Femur (tissue), 1 donor: ENCODE results near the gene SOX5.
"Not testable (repeated sequence)": the region's sequence is repeated elsewhere in the genome, so short reads cannot be mapped to it uniquely, and the experiment has no call there.

Experiments
- DNase-seq: peaks from one replicate; pipeline ENCODE4 v3.0.0-alpha.2; 2017

The SOX5 gene

DNA sequence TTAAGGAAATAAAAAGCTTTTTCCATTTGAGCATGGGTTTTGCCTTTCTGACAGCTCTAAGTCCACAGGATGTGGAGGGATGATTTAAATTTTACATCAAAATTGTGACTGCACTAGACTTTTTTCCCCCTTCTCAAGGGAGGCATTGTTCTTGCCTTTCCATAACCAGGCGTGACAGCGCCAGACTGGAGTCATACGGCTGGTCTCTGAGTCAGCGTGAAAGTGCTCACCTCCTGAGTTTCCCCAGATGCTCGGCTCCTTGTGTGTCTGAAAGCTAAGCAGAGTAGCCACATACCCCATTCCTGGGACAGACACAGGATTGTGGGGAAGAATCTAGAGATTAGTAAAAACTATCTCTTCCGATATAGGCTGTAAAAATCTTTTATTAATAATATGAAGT, 43.1 kb downstream of the SOX5 start:
- peak; percentile 38 for DNase-seq

- DNase-seq: no peak
Measured at GRCh38 chr12:23899434-23899833, 50.0 kb downstream of the SOX5 start.

- no peak for DNase-seq
Measured at GRCh38 chr12:23898121-23898520, 51.3 kb downstream of the SOX5 start.

DNA sequence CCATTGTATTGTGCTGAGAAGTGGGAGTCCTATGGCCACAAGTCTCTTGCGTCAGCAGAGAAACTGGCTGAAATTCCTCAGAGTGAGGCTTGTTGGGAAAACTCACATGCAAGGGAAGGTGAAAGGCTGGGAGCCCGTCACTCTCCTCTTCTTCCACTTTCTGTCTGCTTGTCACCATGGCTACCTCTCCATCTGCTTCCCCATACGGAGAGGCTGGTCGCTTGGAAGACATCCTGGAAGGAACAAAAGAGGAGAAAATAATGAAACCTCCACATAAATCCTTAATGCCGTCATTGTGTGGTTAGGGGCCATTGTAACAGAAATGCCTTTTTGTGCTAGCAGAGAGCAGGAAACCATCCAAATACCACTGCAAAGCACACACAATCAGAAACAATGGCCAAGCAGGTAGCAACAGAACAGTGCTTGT, 53.7 kb downstream of the SOX5 start:
- peak; percentile 14 for DNase-seq

GRCh38 chr12:23893611-23894010, 55.9 kb downstream of the SOX5 start:
- DNase-seq: no peak

- no peak for DNase-seq
Measured at GRCh38 chr12:23891115-23891514, 58.4 kb downstream of the SOX5 start.

GRCh38 chr12:23889069-23889440, 60.4 kb downstream of the SOX5 start:
- no peak for DNase-seq

GRCh38 chr12:23888396-23889068, 60.9 kb downstream of the SOX5 start:
- no peak for DNase-seq

DNA sequence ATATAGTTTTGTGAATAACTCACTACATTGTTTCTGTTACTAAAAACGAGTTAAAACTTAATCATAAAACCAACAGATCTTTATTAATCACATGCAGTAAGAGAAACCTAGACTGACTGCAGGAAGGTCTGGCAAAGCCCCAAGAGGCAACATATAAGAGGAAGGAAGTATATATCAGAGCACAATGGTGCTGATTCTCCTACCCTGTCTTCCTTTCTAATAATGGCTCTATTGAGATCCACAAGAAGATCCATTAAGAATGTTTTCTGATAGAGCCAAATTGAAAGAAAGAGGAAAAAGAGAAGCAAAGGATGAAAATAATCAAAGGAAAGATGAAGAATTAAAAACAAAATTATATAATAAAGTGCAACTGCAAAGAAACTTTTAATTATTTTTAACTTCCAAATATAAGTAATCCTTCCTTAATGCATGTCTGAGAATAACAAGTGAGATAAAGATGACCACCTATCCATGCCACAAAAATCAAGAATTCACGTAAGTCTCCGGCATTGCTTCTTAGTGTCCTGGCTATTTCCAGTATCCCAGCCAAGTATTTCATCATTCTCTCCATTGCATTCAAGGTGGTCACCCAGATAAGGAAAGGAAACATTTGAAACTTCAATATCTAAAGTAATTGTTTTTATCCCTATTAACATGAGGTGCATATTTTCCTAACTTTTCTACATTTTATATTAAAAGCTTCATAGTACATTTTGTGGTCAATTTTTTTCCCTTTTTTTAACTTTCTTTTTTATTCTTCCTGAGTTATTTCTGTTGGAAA, 62.2 kb downstream of the SOX5 start:
- peak; percentile 14 for DNase-seq

GRCh38 chr12:23885394-23885793, 64.1 kb downstream of the SOX5 start:
- no peak for DNase-seq

- no peak for DNase-seq
Measured at GRCh38 chr12:23884909-23885308, 64.6 kb downstream of the SOX5 start.

DNA sequence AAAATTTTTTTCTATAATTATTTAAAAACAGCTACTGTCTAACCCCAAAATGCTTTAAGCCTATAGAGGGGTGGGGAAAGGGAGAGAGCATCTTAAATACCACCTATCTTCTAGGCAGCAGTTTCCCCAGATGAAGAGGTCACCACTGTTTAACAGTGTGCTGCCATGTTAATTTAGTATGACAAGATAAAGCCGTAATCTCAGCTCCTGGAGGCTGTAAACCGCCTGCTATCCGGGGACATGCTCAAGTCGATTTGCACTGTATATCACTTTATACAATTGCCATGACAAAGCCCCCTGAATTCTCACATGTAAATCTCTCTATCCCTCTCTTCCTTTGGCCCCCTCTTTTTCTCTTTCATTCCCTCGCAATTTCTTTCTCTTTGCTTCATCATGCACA, 68.5 kb downstream of the SOX5 start:
- no peak for DNase-seq

DNA sequence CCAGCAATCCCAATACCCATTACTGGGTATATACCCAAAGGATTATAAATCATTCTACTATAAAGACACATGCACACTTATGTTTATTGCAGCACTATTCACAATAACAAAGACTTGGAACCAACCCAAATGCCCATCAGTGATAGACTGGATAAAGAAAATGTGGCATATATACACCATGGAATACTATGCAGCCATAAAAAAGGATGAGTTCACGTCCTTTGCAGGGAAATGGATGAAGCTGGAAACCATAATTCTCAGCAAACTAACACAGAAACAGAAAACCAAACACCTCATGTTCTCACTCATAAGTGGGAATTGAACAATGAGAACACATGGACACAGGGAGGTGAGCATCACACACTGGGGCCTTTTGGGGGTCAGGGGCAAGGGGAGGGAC, 72.9 kb downstream of the SOX5 start:
- DNase-seq: not testable (repeated sequence)

DNA sequence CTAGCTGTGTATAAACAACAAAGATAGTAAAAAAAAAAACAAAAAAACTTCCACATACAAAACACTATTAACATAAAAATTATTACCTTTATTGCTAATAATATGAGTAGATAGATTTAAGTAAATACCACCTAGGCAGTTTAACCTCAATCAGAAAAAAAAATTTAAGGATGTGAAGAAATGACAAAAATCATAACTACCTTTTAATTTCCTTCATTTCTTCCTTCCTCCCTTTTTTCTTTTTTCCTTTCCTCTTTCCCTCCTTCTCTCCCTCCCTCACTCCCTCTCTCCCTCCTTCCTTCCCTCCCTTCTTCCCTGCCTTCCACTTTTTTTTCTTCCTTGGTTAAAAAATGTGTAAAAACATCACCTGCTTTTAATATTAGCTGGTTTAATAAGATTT, 81.7 kb downstream of the SOX5 start:
- no peak for DNase-seq

- DNase-seq: no peak
Measured at GRCh38 chr12:23862701-23863100, 86.8 kb downstream of the SOX5 start.

- no peak for DNase-seq
Measured at GRCh38 chr12:23860019-23860418, 89.5 kb downstream of the SOX5 start.

DNA sequence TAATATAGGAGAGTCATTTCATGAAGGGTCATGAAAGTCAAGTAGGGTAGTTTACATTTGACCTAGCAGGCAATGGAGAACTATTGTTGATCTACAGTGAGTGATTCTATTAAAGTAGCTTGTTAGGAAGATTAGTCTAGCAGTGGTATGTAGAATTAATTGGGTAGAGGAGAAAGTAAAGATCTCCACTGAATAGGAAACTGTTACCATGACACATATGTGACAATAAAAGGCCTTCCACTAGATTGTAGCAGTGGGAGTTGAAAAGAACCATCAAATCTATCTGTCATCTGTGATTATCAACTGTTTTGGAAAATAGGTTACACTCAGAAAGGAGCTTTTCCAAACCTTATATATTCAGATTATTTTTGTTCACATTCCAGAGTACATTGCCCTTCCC, 92.3 kb downstream of the SOX5 start:
- no peak for DNase-seq

GRCh38 chr12:23855813-23856212, 93.7 kb downstream of the SOX5 start:
- DNase-seq: no peak

DNA sequence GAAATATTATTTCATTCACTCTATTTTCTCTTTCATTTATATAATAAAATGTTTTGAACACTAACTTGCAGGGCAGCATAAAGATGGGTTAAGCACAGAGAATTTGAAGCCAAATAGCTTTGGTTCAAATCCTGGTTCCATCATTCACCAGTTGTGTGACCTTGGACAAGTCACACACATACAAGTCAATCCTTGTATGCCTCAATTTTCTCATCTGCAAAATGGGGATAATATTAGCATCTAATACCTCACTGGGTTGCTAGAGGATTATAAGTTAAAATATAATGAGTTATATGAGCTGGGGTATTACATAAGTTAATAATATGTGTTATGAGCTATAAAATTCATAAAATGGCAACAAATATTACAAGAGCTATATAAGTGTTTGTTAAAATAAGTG, 94.9 kb downstream of the SOX5 start:
- no peak for DNase-seq

- no peak for DNase-seq
Measured at GRCh38 chr12:23853640-23854039, 95.8 kb downstream of the SOX5 start.

DNA sequence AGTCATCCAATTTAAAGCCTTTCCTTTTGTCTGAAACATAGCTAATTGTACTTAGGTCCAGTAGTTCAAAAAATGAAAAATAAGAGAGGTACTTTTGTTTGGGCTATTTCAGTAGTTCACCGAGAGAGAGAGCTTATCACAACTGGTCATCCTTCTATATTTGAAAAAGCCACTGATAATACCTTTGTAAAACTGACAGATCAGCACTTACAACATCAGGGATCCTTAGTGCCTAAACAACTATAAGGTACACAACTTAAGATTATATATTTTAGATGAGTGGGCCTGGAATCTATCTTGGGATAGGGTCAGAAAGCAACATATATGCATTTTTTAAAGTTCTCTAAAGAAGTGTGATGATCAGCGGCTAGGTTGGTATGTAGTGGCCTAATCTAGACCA, 97.9 kb downstream of the SOX5 start:
- DNase-seq: no peak

- no peak for DNase-seq
Measured at GRCh38 chr12:23847857-23848256, 101.6 kb downstream of the SOX5 start.

- no peak for DNase-seq
Measured at GRCh38 chr12:23843958-23844357, 105.5 kb downstream of the SOX5 start.

GRCh38 chr12:23834076-23834475, 115.4 kb downstream of the SOX5 start:
- DNase-seq: no peak

DNA sequence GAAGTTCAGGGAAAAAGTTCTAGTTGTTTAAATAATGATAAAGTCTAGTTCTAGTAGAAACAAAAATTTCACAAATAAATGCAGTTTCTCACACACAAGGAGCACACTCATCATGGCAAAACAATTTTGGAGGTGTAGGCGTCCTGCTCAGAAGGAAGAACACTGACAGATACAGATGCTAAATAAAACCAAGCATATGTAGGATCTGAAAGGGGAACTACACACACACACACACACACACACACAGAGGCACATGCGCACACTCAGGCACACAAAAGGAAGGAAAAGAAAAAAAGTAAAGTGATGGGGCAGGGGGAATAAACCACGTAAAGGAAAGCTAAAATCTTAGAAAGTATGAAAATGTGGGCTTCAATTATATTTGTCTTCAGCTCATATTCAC, 117.7 kb downstream of the SOX5 start:
- no peak for DNase-seq
